ENCODE data around the gene CRISPLD2.

DNA sequence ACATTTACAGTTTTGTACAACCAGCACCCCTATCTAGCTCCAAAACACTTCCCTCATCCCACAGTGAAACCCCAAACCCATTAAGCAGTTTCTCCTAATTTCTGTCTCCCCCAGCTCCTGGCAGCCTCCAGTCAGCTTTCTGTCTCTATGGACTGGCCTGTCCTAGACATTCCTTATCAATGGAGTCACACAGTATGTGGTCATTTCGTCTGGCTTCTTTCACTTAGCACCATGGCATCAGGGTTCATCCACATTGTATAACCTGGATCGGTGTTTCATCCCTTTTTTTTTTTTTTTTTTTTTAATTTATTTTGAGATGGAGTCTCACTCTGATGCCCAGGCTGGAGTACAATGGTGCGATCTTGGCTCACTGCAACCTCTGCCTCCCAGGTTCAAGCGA is 123.0 kb downstream of the CRISPLD2 start:
- TF ChIP-seq, protein P1, sequence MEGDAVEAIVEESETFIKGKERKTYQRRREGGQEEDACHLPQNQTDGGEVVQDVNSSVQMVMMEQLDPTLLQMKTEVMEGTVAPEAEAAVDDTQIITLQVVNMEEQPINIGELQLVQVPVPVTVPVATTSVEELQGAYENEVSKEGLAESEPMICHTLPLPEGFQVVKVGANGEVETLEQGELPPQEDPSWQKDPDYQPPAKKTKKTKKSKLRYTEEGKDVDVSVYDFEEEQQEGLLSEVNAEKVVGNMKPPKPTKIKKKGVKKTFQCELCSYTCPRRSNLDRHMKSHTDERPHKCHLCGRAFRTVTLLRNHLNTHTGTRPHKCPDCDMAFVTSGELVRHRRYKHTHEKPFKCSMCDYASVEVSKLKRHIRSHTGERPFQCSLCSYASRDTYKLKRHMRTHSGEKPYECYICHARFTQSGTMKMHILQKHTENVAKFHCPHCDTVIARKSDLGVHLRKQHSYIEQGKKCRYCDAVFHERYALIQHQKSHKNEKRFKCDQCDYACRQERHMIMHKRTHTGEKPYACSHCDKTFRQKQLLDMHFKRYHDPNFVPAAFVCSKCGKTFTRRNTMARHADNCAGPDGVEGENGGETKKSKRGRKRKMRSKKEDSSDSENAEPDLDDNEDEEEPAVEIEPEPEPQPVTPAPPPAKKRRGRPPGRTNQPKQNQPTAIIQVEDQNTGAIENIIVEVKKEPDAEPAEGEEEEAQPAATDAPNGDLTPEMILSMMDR (conservative IDR thresholded peaks at IDR 0.05; ENCODE audit: low read length) = no peak
- TF ChIP-seq EZH2phosphoT487 (IDR thresholded peaks at IDR 0.05; ENCODE audit: borderline replicate concordance, low read depth, low read length) = no peak

Data from OCI-LY7 (cell line).